GM12878 (cell line): ENCODE measurements around the gene SCRN2. TPM values are rescaled to one million over a fixed set of nuclear protein-coding genes. Genes with fewer than 3 reads are reported as not detected.

Experiments used
- ATAC-seq: fragments of 200-7000 bp; cut with Tn5 transposase; 3 replicates; pipeline ENCODE4 v1.9.1; 2020; ENCODE audit warnings: mild to moderate bottlenecking, moderate library complexity
- BruUV-seq: library from RNA; stranded (reverse); fragments of 400-500 nt; replicated peaks from 2 replicates; lab custom pipeline; 2021; lab: Mats Ljungman, UMichigan
- CTCF ChIA-PET: fragments of 300-600 bp; sonication (Branson Sonifier 250); formaldehyde crosslinking; extraction: SDS; loops from one replicate; lab custom pipeline; 2021; ENCODE audit warnings: inconsistent platforms; lab: Yijun Ruan, JAX
- POLR2A ChIA-PET: fragments of 350-600 bp; formaldehyde crosslinking; extraction: SDS; loops from one replicate; lab custom pipeline; 2021; ENCODE audit warnings: inconsistent platforms; lab: Charles Lee
- RAD21 ChIA-PET: fragments of 300-600 bp; sonication (Branson Sonifier 250); formaldehyde crosslinking; loops from one replicate; lab custom pipeline; 2023; ENCODE audit warnings: antibody characterized with exemption; ENCODE audit not compliant: unreplicated experiment; lab: Charles Lee
- SMC1A ChIA-PET: fragments of 300-600 bp; sonication (Branson Sonifier 250); formaldehyde crosslinking; loops from one replicate; lab custom pipeline; 2023; ENCODE audit not compliant: unreplicated experiment, uncharacterized antibody; lab: Charles Lee
- DNase-seq: peaks from one replicate; pipeline ENCODE4 v3.0.0-alpha.2; 2011; ENCODE audit warnings: low read depth, low spot score
- FAIRE-seq: peaks from 3 replicates; lab custom pipeline; 2011; peaks lifted over from hg19 to GRCh38; lab: Jason Lieb, UNC
- H2AFZ ChIP-seq: 2 replicates; pipeline ENCODE4 v1.6.0; 2011; ENCODE audit warnings: low read depth, low read length, control low read depth; ENCODE audit not compliant: control insufficient read depth
- H3K27ac ChIP-seq: 2 replicates; pipeline ENCODE4 v1.5.1; 2011; ENCODE audit warnings: control low read depth; ENCODE audit not compliant: control insufficient read depth, insufficient read depth
- H3K27me3 ChIP-seq, 2 experiments: replicated peaks in 1 of 2; 2 replicates each; pipeline versions ENCODE4 v1.6.0 to v1.6.1; 2011; ENCODE audit warnings: low read length in 1 of 2; ENCODE audit not compliant: control insufficient read depth in 2 of 2, insufficient read depth in 2 of 2
- H3K36me3 ChIP-seq, 2 experiments: 2 replicates each; pipeline ENCODE4 v1.5.1; 2011; ENCODE audit warnings: low read length in 1 of 2; ENCODE audit not compliant: control insufficient read depth in 2 of 2, insufficient read depth in 2 of 2
- H3K4me1 ChIP-seq: 2 replicates; pipeline ENCODE4 v1.6.1; 2011; ENCODE audit warnings: mild to moderate bottlenecking, low read length, moderate library complexity, mixed read lengths; ENCODE audit not compliant: control insufficient read depth, insufficient read depth
- H3K4me2 ChIP-seq: 2 replicates; pipeline ENCODE4 v1.6.0; 2011; ENCODE audit warnings: control low read depth; ENCODE audit not compliant: control insufficient read depth, insufficient read depth
- H3K4me3 ChIP-seq: fragments of 200-600 bp; sonication (generic); 2 replicates; pipeline ENCODE4 v1.5.1; 2016
- H3K79me2 ChIP-seq: 2 replicates; pipeline ENCODE4 v1.6.0; 2011; ENCODE audit warnings: low read length; ENCODE audit not compliant: control insufficient read depth, insufficient read depth
- H3K9ac ChIP-seq: 2 replicates; pipeline ENCODE4 v1.8.0; 2011; ENCODE audit warnings: low read length, control low read depth, mixed read lengths; ENCODE audit not compliant: control insufficient read depth, insufficient read depth
- H3K9me3 ChIP-seq: replicated peaks from 3 replicates; pipeline ENCODE4 v1.5.1; 2011; ENCODE audit warnings: mild to moderate bottlenecking, low read length; ENCODE audit not compliant: control insufficient read depth, insufficient read depth
- H4K20me1 ChIP-seq: 2 replicates; pipeline ENCODE4 v1.6.0; 2011; ENCODE audit not compliant: control insufficient read depth, insufficient read depth
- BACH1 ChIP-seq: fragments of 450-650 bp; IDR thresholded peaks from 2 replicates; pipeline ENCODE4 v1.6.1; 2017; ENCODE audit warnings: mild to moderate bottlenecking, borderline replicate concordance
- CEBPB ChIP-seq, 2 experiments: fragments of 150-350 bp in 1 of 2; IDR thresholded peaks; 2 replicates each; pipeline ENCODE4 v1.6.1; 2012 to 2014; ENCODE audit warnings: low read depth in 2 of 2, low read length in 2 of 2, borderline replicate concordance in 1 of 2, inconsistent platforms in 1 of 2
- EGR1 ChIP-seq, 2 experiments: IDR thresholded peaks; 1 replicate in 1 of 2; 2 replicates in 1 of 2; pipeline ENCODE4 v1.6.1; 2011 to 2012; ENCODE audit warnings: low read depth in 2 of 2, low read length in 2 of 2, borderline replicate concordance in 1 of 2, mild to moderate bottlenecking in 1 of 2, moderate library complexity in 1 of 2
- JUNB ChIP-seq: IDR thresholded peaks from 2 replicates; pipeline ENCODE4 v1.6.1; 2016; ENCODE audit warnings: antibody characterized with exemption, mild to moderate bottlenecking
- NR2C1 ChIP-seq: fragments of 450-650 bp; IDR thresholded peaks from 2 replicates; pipeline ENCODE4 v1.6.1; 2017; ENCODE audit warnings: antibody characterized with exemption, mild to moderate bottlenecking, moderate library complexity
- PAX5 ChIP-seq: IDR thresholded peaks from 2 replicates; pipeline ENCODE4 v1.6.1; 2011; ENCODE audit warnings: low read depth, low read length, borderline replicate concordance
- POLR2AphosphoS5 ChIP-seq: IDR thresholded peaks from 2 replicates; pipeline ENCODE4 v1.6.1; 2011; ENCODE audit warnings: mild to moderate bottlenecking, low read length, inconsistent platforms
- POU2F2 ChIP-seq: IDR thresholded peaks from 3 replicates; pipeline ENCODE4 v1.6.1; 2011; ENCODE audit warnings: low read depth, mild to moderate bottlenecking, low read length, borderline replicate concordance
- RELA ChIP-seq: fragments of 450-650 bp; IDR thresholded peaks from 2 replicates; pipeline ENCODE4 v1.8.0; 2014; ENCODE audit warnings: borderline replicate concordance; ENCODE audit not compliant: partially characterized antibody
- SMC3 ChIP-seq: IDR thresholded peaks from 2 replicates; pipeline ENCODE4 v1.6.1; 2011; ENCODE audit warnings: low read length, improper control_type of control experiment, borderline replicate concordance
- SRF ChIP-seq, 2 experiments: IDR thresholded peaks; 2 replicates each; pipeline ENCODE4 v1.6.1; 2011; ENCODE audit warnings: low read depth in 2 of 2, low read length in 2 of 2, mild to moderate bottlenecking in 1 of 2, moderate library complexity in 1 of 2
- TCF12 ChIP-seq: IDR thresholded peaks from 2 replicates; pipeline ENCODE4 v1.6.1; 2011; ENCODE audit warnings: low read depth, mild to moderate bottlenecking, low read length
- WRNIP1 ChIP-seq: IDR thresholded peaks from 2 replicates; pipeline ENCODE4 v1.6.1; 2011; ENCODE audit warnings: low read depth, low read length, improper control_type of control experiment, borderline replicate concordance
- WGBS: methylation state at CpG from one replicate; pipeline ENCODE4 v1.1.6; 2016; ENCODE audit warnings: low lambda C conversion rate; ENCODE audit not compliant: insufficient replicate concordance, insufficient coverage; ENCODE audit errors: missing lambda C conversion rate; 5-methylcytosine and 5-hydroxymethylcytosine counted together
- in situ Hi-C: fragments of 300-500 bp; cut with MboI; formaldehyde crosslinking; loops from 9 replicates; pipeline ENCODE4 v1.14.3; 2018; ENCODE audit warnings: mixed read lengths
- intact Hi-C: fragments of 100-400 bp; cut with micrococcal nuclease; formaldehyde crosslinking; loops from one replicate; pipeline ENCODE4 v1.14.2; 2022; ENCODE audit not compliant: unreplicated experiment
- polyA plus RNA-seq, 11 experiments: library from polyadenylated mRNA; depleted of rRNA in 4 of 11; unstranded in 6 of 11; stranded (reverse) in 5 of 11; fragments of >200 nt; fragmentation: Nextera tagmentation in 4 of 11; fragmentation: Illumina TruSeq in 1 of 11; extraction: Ambion mirVana in 4 of 11; extraction: Trizol in 1 of 11; gene quantifications; 1 replicate in 1 of 11; 2 replicates in 10 of 11; pipeline versions ENCODE4 v1.2.1 to v1.2.3, GENCODE V29; 2011 to 2016; ENCODE audit warnings: inconsistent platforms in 2 of 11, missing spikeins in 2 of 11, low read depth in 1 of 11
- total RNA-seq, 4 experiments: library from RNA; depleted of rRNA in 3 of 4; stranded (reverse); fragments of >200 nt in 3 of 4; fragmentation: Illumina TruSeq in 1 of 4; extraction: Trizol in 1 of 4; gene quantifications; 2 replicates each; pipeline versions ENCODE4 v1.2.1 to v1.2.3, GENCODE V29; 2013 to 2021
- TF ChIP-seq, protein P1 (sequence below): fragments of 450-650 bp; IDR thresholded peaks from 2 replicates; pipeline ENCODE4 v1.6.1; 2017; ENCODE audit warnings: mild to moderate bottlenecking, moderate library complexity
- TF ChIP-seq, protein P2 (sequence below), 3 experiments: IDR thresholded peaks in 2 of 3; conservative IDR thresholded peaks in 1 of 3; 2 replicates each; pipeline ENCODE4 v1.5.1; 2011; ENCODE audit warnings: low read depth in 3 of 3, low read length in 3 of 3, mild to moderate bottlenecking in 3 of 3, control low read depth in 2 of 3, moderate library complexity in 2 of 3, inconsistent platforms in 1 of 3, mixed read lengths in 1 of 3; ENCODE audit not compliant: control insufficient read depth in 2 of 3, insufficient read depth in 1 of 3; ENCODE audit errors: extremely low read depth in 1 of 3
- TF ChIP-seq, protein P3 (sequence below): fragments of 450-650 bp; IDR thresholded peaks from 2 replicates; pipeline ENCODE4 v1.6.1; 2016; ENCODE audit warnings: mild to moderate bottlenecking

Gene SCRN2
- total and polyA plus RNA-seq, 10 of the 15 experiments (the other 5 are each of a cell fraction or from before 2014, with no cell fraction given) = 0.34 to 33.3 (median 20.1) TPM

DNA sequence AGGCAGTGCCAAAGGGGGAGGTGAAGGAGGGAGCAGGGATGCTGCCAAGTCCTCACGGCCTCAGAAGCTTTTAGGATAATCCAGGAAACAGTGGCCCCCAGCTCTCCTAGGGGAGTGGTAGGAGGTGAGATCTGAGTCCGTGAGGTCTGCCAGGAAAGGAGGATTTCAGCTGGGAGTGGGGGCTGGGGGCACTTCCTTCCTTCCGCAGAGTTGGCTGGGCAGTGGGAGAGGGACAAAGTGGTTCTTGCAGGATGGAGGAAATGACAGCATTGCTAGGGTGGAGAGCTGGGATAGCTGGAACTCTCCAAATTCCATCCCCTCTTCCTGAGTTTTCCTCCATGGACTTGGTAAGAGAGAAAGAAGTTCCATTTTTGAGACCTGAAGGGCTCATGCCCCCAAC lies 14.7 kb upstream of the SCRN2 start:
- H3K27ac ChIP-seq = no peak overlapping the region
- intact Hi-C loops = no loop called here
- ChIA-PET CTCF (interaction anchor here (0.7 to 3.6 kb wide), 4 partner anchors 13 to 34 kb away, joined by 3 to 14 read pairs (median 3); no protein-coding TSS in a partner anchor), SMC1A (interaction anchor here (1.2 to 1.3 kb wide), 2 partner anchors 13 to 36 kb away, joined by 3 read pairs; no protein-coding TSS in a partner anchor), POLR2A (no interaction called here), RAD21 (no interaction called here)
- H3K27me3 ChIP-seq = peaks cover 16 to 41% of the 10 kb centered on the region in 2 experiments
- no peak overlapping the region for H3K9ac ChIP-seq
- H2AFZ ChIP-seq = no peak overlapping the region
- no peaks in the 10 kb centered on the region for H4K20me1 ChIP-seq
- ATAC-seq = no peak
- FAIRE-seq = no peak
- no peaks in the 10 kb centered on the region for H3K9me3 ChIP-seq
- no peak for DNase-seq
- no peak for TF ChIP-seq NR2C1
- TF ChIP-seq PAX5 = no peak
- no peak for TF ChIP-seq EGR1 (IDR thresholded peaks at IDR 0.05; ENCODE audit: borderline replicate concordance in 1 of 2, low read depth in 2 of 2, low read length in 2 of 2)
- no peak for TF ChIP-seq POU2F2
- TF ChIP-seq SMC3 = no peak
- no peak for TF ChIP-seq WRNIP1
- no peak for TF ChIP-seq SRF (IDR thresholded peaks at IDR 0.05; ENCODE audit: low read depth in 2 of 2, low read length in 2 of 2)
- no peak for TF ChIP-seq POLR2AphosphoS5
- TF ChIP-seq, protein P1, sequence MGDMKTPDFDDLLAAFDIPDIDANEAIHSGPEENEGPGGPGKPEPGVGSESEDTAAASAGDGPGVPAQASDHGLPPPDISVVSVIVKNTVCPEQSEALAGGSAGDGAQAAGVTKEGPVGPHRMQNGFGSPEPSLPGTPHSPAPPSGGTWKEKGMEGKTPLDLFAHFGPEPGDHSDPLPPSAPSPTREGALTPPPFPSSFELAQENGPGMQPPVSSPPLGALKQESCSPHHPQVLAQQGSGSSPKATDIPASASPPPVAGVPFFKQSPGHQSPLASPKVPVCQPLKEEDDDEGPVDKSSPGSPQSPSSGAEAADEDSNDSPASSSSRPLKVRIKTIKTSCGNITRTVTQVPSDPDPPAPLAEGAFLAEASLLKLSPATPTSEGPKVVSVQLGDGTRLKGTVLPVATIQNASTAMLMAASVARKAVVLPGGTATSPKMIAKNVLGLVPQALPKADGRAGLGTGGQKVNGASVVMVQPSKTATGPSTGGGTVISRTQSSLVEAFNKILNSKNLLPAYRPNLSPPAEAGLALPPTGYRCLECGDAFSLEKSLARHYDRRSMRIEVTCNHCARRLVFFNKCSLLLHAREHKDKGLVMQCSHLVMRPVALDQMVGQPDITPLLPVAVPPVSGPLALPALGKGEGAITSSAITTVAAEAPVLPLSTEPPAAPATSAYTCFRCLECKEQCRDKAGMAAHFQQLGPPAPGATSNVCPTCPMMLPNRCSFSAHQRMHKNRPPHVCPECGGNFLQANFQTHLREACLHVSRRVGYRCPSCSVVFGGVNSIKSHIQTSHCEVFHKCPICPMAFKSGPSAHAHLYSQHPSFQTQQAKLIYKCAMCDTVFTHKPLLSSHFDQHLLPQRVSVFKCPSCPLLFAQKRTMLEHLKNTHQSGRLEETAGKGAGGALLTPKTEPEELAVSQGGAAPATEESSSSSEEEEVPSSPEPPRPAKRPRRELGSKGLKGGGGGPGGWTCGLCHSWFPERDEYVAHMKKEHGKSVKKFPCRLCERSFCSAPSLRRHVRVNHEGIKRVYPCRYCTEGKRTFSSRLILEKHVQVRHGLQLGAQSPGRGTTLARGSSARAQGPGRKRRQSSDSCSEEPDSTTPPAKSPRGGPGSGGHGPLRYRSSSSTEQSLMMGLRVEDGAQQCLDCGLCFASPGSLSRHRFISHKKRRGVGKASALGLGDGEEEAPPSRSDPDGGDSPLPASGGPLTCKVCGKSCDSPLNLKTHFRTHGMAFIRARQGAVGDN = no peak
- TF ChIP-seq BACH1 = no peak
- TF ChIP-seq, protein P2, sequence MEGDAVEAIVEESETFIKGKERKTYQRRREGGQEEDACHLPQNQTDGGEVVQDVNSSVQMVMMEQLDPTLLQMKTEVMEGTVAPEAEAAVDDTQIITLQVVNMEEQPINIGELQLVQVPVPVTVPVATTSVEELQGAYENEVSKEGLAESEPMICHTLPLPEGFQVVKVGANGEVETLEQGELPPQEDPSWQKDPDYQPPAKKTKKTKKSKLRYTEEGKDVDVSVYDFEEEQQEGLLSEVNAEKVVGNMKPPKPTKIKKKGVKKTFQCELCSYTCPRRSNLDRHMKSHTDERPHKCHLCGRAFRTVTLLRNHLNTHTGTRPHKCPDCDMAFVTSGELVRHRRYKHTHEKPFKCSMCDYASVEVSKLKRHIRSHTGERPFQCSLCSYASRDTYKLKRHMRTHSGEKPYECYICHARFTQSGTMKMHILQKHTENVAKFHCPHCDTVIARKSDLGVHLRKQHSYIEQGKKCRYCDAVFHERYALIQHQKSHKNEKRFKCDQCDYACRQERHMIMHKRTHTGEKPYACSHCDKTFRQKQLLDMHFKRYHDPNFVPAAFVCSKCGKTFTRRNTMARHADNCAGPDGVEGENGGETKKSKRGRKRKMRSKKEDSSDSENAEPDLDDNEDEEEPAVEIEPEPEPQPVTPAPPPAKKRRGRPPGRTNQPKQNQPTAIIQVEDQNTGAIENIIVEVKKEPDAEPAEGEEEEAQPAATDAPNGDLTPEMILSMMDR (IDR thresholded peaks at IDR 0.05 in 2 of 3, conservative IDR thresholded peaks at IDR 0.05 in 1 of 3; ENCODE audit: control insufficient read depth in 2 of 3, extremely low read depth in 1 of 3, insufficient read depth in 1 of 3, low read depth in 3 of 3, low read length in 3 of 3) = no peak
- TF ChIP-seq JUNB = no peak
- no peak for TF ChIP-seq TCF12
- no peak for TF ChIP-seq CEBPB (IDR thresholded peaks at IDR 0.05; ENCODE audit: borderline replicate concordance in 1 of 2, low read depth in 2 of 2, low read length in 2 of 2)
- TF ChIP-seq, protein P3, sequence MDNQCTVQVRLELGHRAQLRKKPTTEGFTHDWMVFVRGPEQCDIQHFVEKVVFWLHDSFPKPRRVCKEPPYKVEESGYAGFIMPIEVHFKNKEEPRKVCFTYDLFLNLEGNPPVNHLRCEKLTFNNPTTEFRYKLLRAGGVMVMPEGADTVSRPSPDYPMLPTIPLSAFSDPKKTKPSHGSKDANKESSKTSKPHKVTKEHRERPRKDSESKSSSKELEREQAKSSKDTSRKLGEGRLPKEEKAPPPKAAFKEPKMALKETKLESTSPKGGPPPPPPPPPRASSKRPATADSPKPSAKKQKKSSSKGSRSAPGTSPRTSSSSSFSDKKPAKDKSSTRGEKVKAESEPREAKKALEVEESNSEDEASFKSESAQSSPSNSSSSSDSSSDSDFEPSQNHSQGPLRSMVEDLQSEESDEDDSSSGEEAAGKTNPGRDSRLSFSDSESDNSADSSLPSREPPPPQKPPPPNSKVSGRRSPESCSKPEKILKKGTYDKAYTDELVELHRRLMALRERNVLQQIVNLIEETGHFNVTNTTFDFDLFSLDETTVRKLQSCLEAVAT = no peak
- TF ChIP-seq RELA = no peak
- no peak overlapping the region for H3K4me2 ChIP-seq
- no TSS peak for BruUV-seq
- 30% methylated on average over 3 of the region's 3 CpGs for WGBS
- peaks cover 5% of the 10 kb centered on the region for H3K4me1 ChIP-seq
- H3K79me2 ChIP-seq = no peaks in the 10 kb centered on the region
- in situ Hi-C loops = no loop called here
- H3K4me3 ChIP-seq = no peak overlapping the region
- no peaks in the 10 kb centered on the region for H3K36me3 ChIP-seq
